ENCODE data around the gene ROPN1L. TPM values are rescaled to one million over a fixed set of nuclear protein-coding genes. Genes with fewer than 3 reads are reported as not detected.

The ROPN1L gene
- total and polyA plus RNA-seq, 2 of the 8 experiments (the other 6 are each of a cell fraction or from before 2014, with no cell fraction given): 0.24 to 0.73 TPM

- H3K4me1 ChIP-seq (replicated peaks in 1 of 4; ENCODE audit: control insufficient read depth in 3 of 4, insufficient read depth in 4 of 4, low read length in 3 of 4): peaks cover 0 to 12% (median 7%) of the 10 kb centered on the region in 4 experiments; a peak in 6 of 7 replicates
- no peaks in the 10 kb centered on the region for H3K79me2 ChIP-seq (ENCODE audit: control insufficient read depth in 1 of 2, insufficient read depth in 2 of 2, low read length in 2 of 2)
- 0 out of 2 replicates have a peak overlapping the region, but pooled peaks have one; percentile 36 for H2BK15ac ChIP-seq (ENCODE audit: low read length)
- H2BK120ac ChIP-seq (replicated peaks; ENCODE audit: low read depth, low read length): no peak overlapping the region
- 0 out of 2 replicates have a peak, but pooled peaks cover 2% of the 10 kb centered on the region for H3K79me1 ChIP-seq (ENCODE audit: low read depth, low read length)
- no peaks in the 10 kb centered on the region for H3K9me3 ChIP-seq (ENCODE audit: insufficient read depth in 2 of 2, low read depth in 1 of 2, low read length in 1 of 2)
- H2BK5ac ChIP-seq (ENCODE audit: low read depth, low read length): no peak overlapping the region
- FAIRE-seq (no peak), DNase-seq (ENCODE audit: low read depth in 1 of 2, low spot score in 2 of 2) (no peak)
- no peaks in the 10 kb centered on the region for H3K36me3 ChIP-seq (ENCODE audit: control insufficient read depth in 2 of 4, insufficient read depth in 4 of 4, low read length in 3 of 4)
- H4K8ac ChIP-seq (ENCODE audit: extremely low read depth, insufficient read depth, low read length): no peak overlapping the region; the same call in 1 of the 2 replicates
- WGBS, 2 experiments (ENCODE audit: extremely low coverage in 1 of 2, insufficient coverage in 1 of 2, insufficient read length in 1 of 2, insufficient replicate concordance in 2 of 2, low coverage in 1 of 2, low lambda C conversion rate in 2 of 2, missing lambda C conversion rate in 1 of 2): 92% methylated on average over 19 of the region's 19 CpGs; no CpG with 5 or more reads in 1 of the 2 experiments
- no peak overlapping the region for H2AK5ac ChIP-seq (ENCODE audit: low read depth, low read length)
- H2BK12ac ChIP-seq (ENCODE audit: low read depth, low read length): no peak overlapping the region
- H3K27me3 ChIP-seq (replicated peaks in 1 of 4; ENCODE audit: control insufficient read depth in 3 of 4, extremely low read depth in 1 of 4, insufficient read depth in 3 of 4, low read length in 3 of 4): no peaks in the 10 kb centered on the region
- no peak overlapping the region for H3K18ac ChIP-seq (ENCODE audit: extremely low read depth, low read length)
- no peak overlapping the region for H2AFZ ChIP-seq (ENCODE audit: low read length)
- H3K9ac ChIP-seq (replicated peaks in 1 of 4; ENCODE audit: extremely low read depth in 1 of 4, low read depth in 3 of 4, low read length in 3 of 4): no peak overlapping the region
- no peaks in the 10 kb centered on the region for H4K20me1 ChIP-seq (replicated peaks in 1 of 2; ENCODE audit: control insufficient read depth in 1 of 2, insufficient read depth in 2 of 2, low read length in 2 of 2)
- no peak overlapping the region for H2BK20ac ChIP-seq (ENCODE audit: low read length)
- H4K91ac ChIP-seq (replicated peaks; ENCODE audit: insufficient read length, low read length): no peak overlapping the region
- POLR2A ChIA-PET (ENCODE audit: partially characterized antibody): no interaction called here
- H3K56ac ChIP-seq (replicated peaks; ENCODE audit: insufficient read length, low read depth, low read length): no peak overlapping the region
- no peak overlapping the region for H3K14ac ChIP-seq (ENCODE audit: insufficient read length)
- no peak overlapping the region for H3K4me3 ChIP-seq (ENCODE audit: extremely low read depth in 1 of 4, insufficient read depth in 2 of 4, low read depth in 3 of 4, low read length in 4 of 4)
- H3K23me2 ChIP-seq (ENCODE audit: low read depth, low read length): no peaks in the 10 kb centered on the region
- H3K4ac ChIP-seq (replicated peaks; ENCODE audit: insufficient read length, low read depth, low read length): no peak overlapping the region
- CTCF ChIA-PET (ENCODE audit: partially characterized antibody): interaction anchor here (0.9 to 7.9 kb wide), 3 partner anchors 16 to 39 kb away, joined by 3 to 56 read pairs (median 4); partner anchors contain the start of gene ROPN1L
- no peak overlapping the region for H3K4me2 ChIP-seq (ENCODE audit: insufficient read depth in 1 of 2, low read depth in 2 of 2, low read length in 2 of 2)
- no peak overlapping the region for H3K27ac ChIP-seq (ENCODE audit: low read depth, low read length)
- H3K23ac ChIP-seq (ENCODE audit: insufficient read length): no peak overlapping the region
- H4K5ac ChIP-seq (ENCODE audit: insufficient read length, low read depth, low read length): no peak overlapping the region
- TF ChIP-seq HDAC2 (IDR thresholded peaks at IDR 0.05; ENCODE audit: borderline replicate concordance in 1 of 2, low read depth in 2 of 2, low read length in 2 of 2) (no peak), CEBPB (IDR thresholded peaks at IDR 0.05; ENCODE audit: low read depth, low read length) (no peak)
Measured at GRCh38 chr5:10459080-10460055, 17.7 kb downstream of the ROPN1L start.

Measured in H1 (cell line).